IMR-90 (cell line): ENCODE data around the gene FSD1. TPM values are rescaled to one million over a fixed set of nuclear protein-coding genes. Genes with fewer than 3 reads are reported as not detected.

Experiments
- ATAC-seq: fragments of 200-7000 bp; cut with Tn5 transposase; 2 replicates; pipeline ENCODE4 v1.9.1; 2020; ENCODE audit warnings: low read depth, mild to moderate bottlenecking, moderate library complexity
- BruUV-seq: library from RNA; stranded (reverse); fragments of 400-500 nt; replicated peaks from 2 replicates; lab custom pipeline; 2021; lab: Mats Ljungman, UMichigan
- CTCF ChIA-PET: fragments of 300-600 bp; formaldehyde crosslinking; extraction: SDS; loops from one replicate; lab custom pipeline; 2021; ENCODE audit warnings: antibody characterized with exemption; lab: Yijun Ruan, JAX
- POLR2A ChIA-PET: fragments of 300-600 bp; sonication (Branson Sonifier 250); formaldehyde crosslinking; loops from one replicate; lab custom pipeline; 2022; ENCODE audit warnings: antibody characterized with exemption; ENCODE audit not compliant: unreplicated experiment; lab: Charles Lee
- DNase-seq: peaks from one replicate; pipeline ENCODE4 v3.0.0; 2013
- H2AFZ ChIP-seq: replicated peaks from 2 replicates; pipeline ENCODE3; 2013; ENCODE audit warnings: low read length, mild to moderate bottlenecking; ENCODE audit not compliant: poor library complexity
- H2AK5ac ChIP-seq: 2 replicates; pipeline ENCODE4 v1.6.1; 2013; ENCODE audit warnings: low read depth, low read length, inconsistent platforms
- H2AK9ac ChIP-seq: replicated peaks from 2 replicates; pipeline ENCODE3; 2013; ENCODE audit warnings: mild to moderate bottlenecking, low read depth, low read length, moderate library complexity; ENCODE audit not compliant: poor library complexity
- H2BK120ac ChIP-seq: 2 replicates; pipeline ENCODE4 v1.6.1; 2013; ENCODE audit warnings: low read depth, low read length, inconsistent platforms
- H2BK15ac ChIP-seq: 3 replicates; pipeline ENCODE4 v1.6.1; 2013; ENCODE audit warnings: low read depth, low read length, inconsistent platforms
- H2BK20ac ChIP-seq: 2 replicates; pipeline ENCODE4 v1.6.1; 2013; ENCODE audit warnings: low read depth, mild to moderate bottlenecking, inconsistent platforms, low read length, moderate library complexity
- H2BK5ac ChIP-seq: 2 replicates; pipeline ENCODE4 v1.6.1; 2013; ENCODE audit warnings: mild to moderate bottlenecking, low read depth, low read length, inconsistent platforms; ENCODE audit not compliant: poor library complexity, severe bottlenecking
- H3K14ac ChIP-seq: replicated peaks from 2 replicates; pipeline ENCODE4 v1.6.1; 2013; ENCODE audit warnings: low read depth, low read length, inconsistent platforms
- H3K18ac ChIP-seq: 2 replicates; pipeline ENCODE4 v1.6.1; 2013; ENCODE audit warnings: low read depth, low read length, control low read depth
- H3K23ac ChIP-seq: 2 replicates; pipeline ENCODE4 v1.6.1; 2013; ENCODE audit warnings: low read depth, low read length, inconsistent platforms
- H3K27ac ChIP-seq: 2 replicates; pipeline ENCODE4 v1.5.1; 2013; ENCODE audit warnings: mild to moderate bottlenecking, control low read depth, low read length; ENCODE audit not compliant: insufficient read depth
- H3K27me3 ChIP-seq: 2 replicates; pipeline ENCODE4 v1.6.1; 2013; ENCODE audit warnings: low read length; ENCODE audit not compliant: control insufficient read depth, insufficient read depth
- H3K36me3 ChIP-seq: 2 replicates; pipeline ENCODE4 v1.6.1; 2013; ENCODE audit warnings: low read length, mixed read lengths; ENCODE audit not compliant: control insufficient read depth, insufficient read depth
- H3K4ac ChIP-seq: 2 replicates; pipeline ENCODE4 v1.6.1; 2013; ENCODE audit warnings: low read depth, low read length, inconsistent platforms
- H3K4me1 ChIP-seq: 2 replicates; pipeline ENCODE4 v1.6.1; 2013; ENCODE audit warnings: low read length, mixed read lengths; ENCODE audit not compliant: control insufficient read depth, insufficient read depth
- H3K4me2 ChIP-seq: 2 replicates; pipeline ENCODE4 v1.6.1; 2013; ENCODE audit warnings: low read depth, mild to moderate bottlenecking, control low read depth, low read length, moderate library complexity
- H3K4me3 ChIP-seq: 2 replicates; pipeline ENCODE4 v1.5.1; 2013; ENCODE audit warnings: low read depth, mild to moderate bottlenecking, control low read depth, low read length, moderate library complexity; ENCODE audit not compliant: insufficient read depth
- H3K56ac ChIP-seq: 2 replicates; pipeline ENCODE4 v1.6.1; 2013; ENCODE audit warnings: low read length, inconsistent platforms; ENCODE audit not compliant: insufficient read depth; ENCODE audit errors: extremely low read depth
- H3K79me1 ChIP-seq, 2 experiments: 2 replicates each; pipeline ENCODE4 v1.6.1; 2013; ENCODE audit warnings: low read length in 2 of 2, inconsistent platforms in 1 of 2, low read depth in 1 of 2
- H3K9ac ChIP-seq: 2 replicates; pipeline ENCODE4 v1.6.1; 2013; ENCODE audit warnings: low read depth, low read length, control low read depth
- H3K9me1 ChIP-seq: 2 replicates; pipeline ENCODE4 v1.6.1; 2013; ENCODE audit warnings: low read length, inconsistent platforms; ENCODE audit not compliant: insufficient read depth
- H3K9me3 ChIP-seq: 2 replicates; pipeline ENCODE4 v1.6.1; 2013; ENCODE audit warnings: low read length; ENCODE audit not compliant: control insufficient read depth, insufficient read depth
- H4K20me1 ChIP-seq: 2 replicates; pipeline ENCODE4 v1.6.1; 2013; ENCODE audit warnings: low read length, inconsistent platforms; ENCODE audit not compliant: insufficient read depth
- H4K5ac ChIP-seq: 2 replicates; pipeline ENCODE4 v1.6.1; 2013; ENCODE audit warnings: mild to moderate bottlenecking, low read depth, low read length, control low read depth
- H4K8ac ChIP-seq, 2 experiments: 2 replicates each; pipeline ENCODE4 v1.6.1; 2013; ENCODE audit warnings: low read depth in 2 of 2, low read length in 2 of 2, control low read depth in 1 of 2, inconsistent platforms in 1 of 2
- H4K91ac ChIP-seq: 2 replicates; pipeline ENCODE4 v1.6.1; 2013; ENCODE audit warnings: low read depth, low read length, inconsistent platforms; ENCODE audit not compliant: insufficient read depth
- CEBPB ChIP-seq: IDR thresholded peaks from 2 replicates; pipeline ENCODE4 v1.6.1; 2012; ENCODE audit warnings: low read depth, low read length, improper control_type of control experiment
- FOS ChIP-seq: fragments of 150-350 bp; IDR thresholded peaks from 2 replicates; pipeline ENCODE4 v1.6.1; 2016; ENCODE audit warnings: low read depth, low read length
- MAZ ChIP-seq: IDR thresholded peaks from 2 replicates; pipeline ENCODE4 v1.6.1; 2012; ENCODE audit warnings: low read depth, mild to moderate bottlenecking, low read length, improper control_type of control experiment, moderate library complexity, borderline replicate concordance
- RFX5 ChIP-seq: IDR thresholded peaks from 2 replicates; pipeline ENCODE4 v1.8.0; 2012; ENCODE audit warnings: low read depth, mild to moderate bottlenecking, low read length, moderate library complexity
- WGBS, 2 experiments: methylation state at CpG; one replicate each; pipeline versions ENCODE4 v1.1.5 to v1.1.7; 2013; ENCODE audit warnings: missing lambda C conversion rate in 2 of 2; ENCODE audit not compliant: insufficient read length in 1 of 2; ENCODE audit errors: extremely low coverage in 2 of 2; 5-methylcytosine and 5-hydroxymethylcytosine counted together
- dilution Hi-C: fragments of 300-500 bp; cut with HindIII; formaldehyde crosslinking; loops from one replicate; pipeline ENCODE4 v1.14.3; 2018; ENCODE audit warnings: low sequenced_read_pairs; ENCODE audit not compliant: unreplicated experiment
- in situ Hi-C: fragments of 300-500 bp; cut with MboI; formaldehyde crosslinking; loops from 3 replicates; pipeline ENCODE4 v1.14.3; 2019; ENCODE audit warnings: low sequenced_read_pairs, inconsistent platforms, mixed read lengths
- intact Hi-C: fragments of 100-400 bp; cut with micrococcal nuclease; formaldehyde crosslinking; loops from 2 replicates; pipeline ENCODE4 v1.10.0; 2022
- polyA plus RNA-seq, 3 experiments: library from polyadenylated mRNA; depleted of rRNA; stranded (reverse); fragments of >200 nt; gene quantifications; 2 replicates each; pipeline ENCODE4 v1.2.3, GENCODE V29; 2012; ENCODE audit warnings: low replicate concordance in 1 of 3
- total RNA-seq: library from RNA; depleted of rRNA; stranded (reverse); fragments of >200 nt; gene quantifications from 2 replicates; pipeline ENCODE4 v1.2.3, GENCODE V29; 2012

Gene FSD1
- total and polyA plus RNA-seq, 2 of the 4 experiments (the other 2 are of a cell fraction) = 17.4 to 24.4 TPM

GRCh38 chr19:4327252-4327876, 23.0 kb downstream of the FSD1 start:
- 3% methylated on average over 13 of the region's 30 CpGs; no CpG with 5 or more reads in 1 of the 2 experiments for WGBS, 2 experiments
- Histone ChIP-seq H2AK9ac (peak overlapping the region; percentile 28), H2BK20ac (no peak overlapping the region), H4K5ac (no peak overlapping the region), H2AFZ (peak overlapping the region; percentile 84), H3K9me3 (no peaks in the 10 kb centered on the region), H2BK15ac (no peak overlapping the region), H3K14ac (no peak overlapping the region), H4K20me1 (no peaks in the 10 kb centered on the region), H3K56ac (no peak overlapping the region), H3K36me3 (no peaks in the 10 kb centered on the region), H2BK5ac (no peak overlapping the region), H3K4me3 (no peak overlapping the region), H3K4ac (no peak overlapping the region), H3K4me2 (peak overlapping the region; percentile 65), H3K18ac (no peak overlapping the region), H3K27me3 (no peaks in the 10 kb centered on the region; the same call in 1 of the 2 replicates), H3K4me1 (no peaks in the 10 kb centered on the region), H3K27ac (no peak overlapping the region), H3K23ac (no peak overlapping the region), H3K9ac (no peak overlapping the region), H3K9me1 (no peaks in the 10 kb centered on the region), H4K91ac (no peak overlapping the region), H4K8ac (no peak overlapping the region; a peak in 1 of 4 replicates), H2AK5ac (no peak overlapping the region), H3K79me1 (no peaks in the 10 kb centered on the region), H2BK120ac (no peak overlapping the region)
- TF ChIP-seq CEBPB (no peak), MAZ (0 out of 2 replicates have a peak, but pooled peaks have one; percentile 19), RFX5 (no peak), FOS (no peak)
- BruUV-seq = no TSS peak
- peak; percentile 13 for DNase-seq
- intact Hi-C loops (no loop called here), in situ Hi-C loops (no loop called here), dilution Hi-C loops (no loop called here)
- POLR2A ChIA-PET = interaction anchor here (0.5 kb wide), 1 partner anchor 62 kb away, joined by 3 read pairs; no protein-coding TSS in a partner anchor
- ATAC-seq = peak; percentile 43
- CTCF ChIA-PET = no interaction called here
